ENCODE data around the gene PRR12. TPM values are rescaled to one million over a fixed set of nuclear protein-coding genes. Genes with fewer than 3 reads are reported as not detected.

Gene PRR12
- 7.6 and 10.9 TPM in 2 replicates for total RNA-seq (2014; rRNA removed; shearing (Covaris generic))

DNA sequence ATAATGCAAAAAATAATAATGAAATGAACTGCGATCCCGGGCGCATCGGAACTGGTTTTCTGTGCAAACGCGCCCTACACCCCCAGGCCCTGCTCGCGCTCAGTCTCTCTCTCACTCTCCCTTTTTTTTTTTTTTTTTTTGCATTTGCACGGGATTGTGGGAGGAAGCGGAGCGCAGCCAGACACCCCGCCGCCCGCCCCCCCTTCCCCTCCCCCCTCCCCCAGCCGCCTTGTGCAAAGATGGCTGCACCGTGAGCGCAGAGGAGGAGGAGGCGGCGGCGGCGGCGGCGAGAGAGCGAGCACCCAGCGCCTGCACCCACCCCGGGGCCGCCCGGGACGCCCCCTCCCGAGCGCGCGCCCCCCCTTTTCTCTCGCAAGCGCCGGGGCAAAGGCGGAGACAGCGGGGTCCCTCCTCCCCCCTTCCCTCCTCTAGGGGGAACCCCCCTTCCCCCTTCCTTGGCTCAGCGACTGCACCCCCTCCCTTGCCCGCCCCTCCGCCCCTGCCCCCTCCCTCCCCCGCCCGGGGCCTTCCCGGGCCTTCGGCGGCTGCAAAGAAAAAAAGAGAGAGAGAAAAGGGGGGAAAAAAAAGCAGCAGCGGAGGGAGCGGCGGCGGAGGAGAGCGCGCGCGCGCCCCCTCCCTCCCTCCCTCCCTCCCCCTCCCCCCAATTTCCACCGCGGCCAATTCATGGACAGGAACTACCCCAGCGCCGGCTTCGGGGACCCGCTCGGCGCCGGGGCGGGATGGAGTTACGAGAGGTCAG is at the start of gene PRR12:
Gene PRR12, plus strand, starts transcription at position 212 of the 760 bp plus-strand sequence. Its CDS starts 473 bp downstream, at position 685.

GRCh38 chr19:49580264-49581006 is 10.5 kb upstream of the PRR12 start, which contains the start of gene NOSIP:
NOSIP (minus strand) TSS chr19:49580556; CDS start chr19:49560691, 19,865 bp downstream.

DNA sequence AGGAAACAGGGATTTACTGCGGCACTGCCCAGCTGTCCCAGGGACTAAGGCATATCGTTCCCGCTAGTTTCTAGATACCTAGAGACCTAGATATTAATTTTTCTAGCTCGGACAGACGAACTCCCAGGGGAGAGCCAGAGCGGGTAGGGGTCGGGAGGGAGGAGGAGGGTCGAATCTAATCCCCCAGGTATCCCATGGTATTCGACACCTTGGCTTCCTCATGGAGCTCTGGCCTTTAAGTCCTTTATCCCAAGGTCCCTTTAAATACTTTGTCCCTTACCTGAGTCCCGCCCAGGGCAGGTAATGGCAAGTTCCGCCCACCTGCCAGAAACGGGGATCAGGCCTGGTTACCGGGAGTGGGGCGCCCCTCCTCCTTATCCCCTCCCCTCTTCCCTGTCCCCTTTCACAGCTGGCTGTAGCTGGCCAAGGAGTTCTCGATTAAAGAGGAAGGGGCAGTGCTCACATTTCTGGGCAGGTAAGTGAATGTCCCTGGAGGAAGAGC is 9.9 kb upstream of the PRR12 start, which contains the start of gene PRRG2:
Gene PRRG2, plus strand, starts transcription at position 310 of the 502 bp plus-strand sequence. CDS start 1,904 bp downstream, outside the sequence.

DNA sequence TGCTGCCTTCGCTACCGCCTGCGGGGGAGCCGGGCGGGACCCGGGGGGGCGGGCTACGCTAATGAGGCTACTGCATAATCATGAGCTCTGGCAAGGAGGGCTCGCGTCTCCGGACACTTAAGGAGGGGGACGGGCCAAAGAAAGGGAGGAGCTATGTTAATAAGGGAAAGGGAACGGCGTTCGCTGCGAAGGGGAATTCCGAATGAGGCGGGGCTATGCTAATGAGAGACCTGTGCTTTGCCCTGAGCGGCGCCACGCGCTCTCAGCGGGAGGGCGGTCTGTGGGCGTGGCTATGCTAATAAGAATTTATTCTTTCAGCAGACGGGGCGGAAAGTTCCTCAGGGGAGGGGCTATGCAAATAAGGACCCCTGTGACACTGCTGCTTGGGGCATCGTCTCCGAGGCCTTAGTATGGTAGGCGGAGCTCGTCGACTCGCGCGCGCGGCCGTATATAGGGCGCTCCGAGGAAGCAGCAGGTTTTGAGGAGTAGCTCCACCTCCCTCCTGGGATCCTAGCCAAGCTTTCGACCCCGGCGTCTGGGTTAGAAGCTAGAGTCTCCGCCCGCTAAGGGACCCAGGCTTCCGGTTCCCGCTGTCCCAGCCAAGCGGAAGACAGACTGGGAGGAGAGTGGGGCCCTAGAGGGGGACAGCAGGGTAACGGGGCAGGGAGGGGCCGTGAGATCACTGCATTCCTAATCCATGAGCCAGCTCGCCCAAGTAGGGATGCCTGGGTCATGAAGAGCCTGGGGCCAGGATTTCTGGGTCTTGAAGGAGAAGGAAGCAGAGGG is 49.3 kb downstream of the PRR12 start, which contains the start of gene RRAS:
Gene RRAS, minus strand, starts transcription at position 31 of the 786 bp plus-strand sequence. CDS start 45 bp downstream, outside the sequence.

GRCh38 chr19:49641688-49642491 is 50.9 kb downstream of the PRR12 start, which contains the start of gene SCAF1:
SCAF1 (plus strand) TSS chr19:49642209; CDS start chr19:49645027, 2,818 bp downstream.

DNA sequence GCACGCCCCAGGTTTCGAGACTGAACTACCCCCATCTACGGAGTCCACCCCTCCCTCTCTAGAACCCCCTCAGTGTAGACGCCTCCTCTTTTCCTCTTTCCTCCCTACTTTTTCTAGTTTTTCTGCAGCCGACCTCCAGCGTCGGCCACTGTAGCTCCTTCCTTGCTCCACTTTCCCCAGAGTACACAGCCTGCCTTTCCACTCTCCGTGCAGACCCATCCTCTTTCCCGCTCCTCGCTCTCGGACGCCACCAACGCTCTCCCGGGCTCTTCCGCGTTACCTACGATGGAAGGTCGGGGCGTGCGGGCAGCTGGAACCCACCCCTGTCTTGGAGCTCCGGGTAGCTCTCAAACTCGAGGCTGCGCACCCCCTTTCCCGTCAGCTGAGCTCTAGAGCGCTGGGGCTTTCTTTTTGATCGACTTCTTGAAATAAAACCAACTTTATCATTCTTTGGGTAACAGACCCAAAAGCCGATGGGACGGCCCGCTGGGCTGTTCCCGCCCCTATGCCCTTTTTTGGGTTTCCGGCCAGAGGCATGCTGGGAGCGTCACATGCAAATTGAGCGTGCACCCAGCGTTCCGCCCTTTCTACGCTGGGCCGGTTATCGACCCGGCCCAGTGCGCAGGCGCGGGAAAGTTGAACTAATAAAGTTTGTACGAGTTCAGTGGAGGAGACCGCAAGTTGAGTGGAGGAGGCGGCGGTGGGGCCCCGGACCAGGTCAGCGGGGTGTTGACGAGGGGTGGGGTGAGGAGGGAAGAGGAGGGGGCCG is 74.6 kb downstream of the PRR12 start, which contains the start of the genes BCL2L12 and IRF3:
Gene BCL2L12, plus strand, starts transcription at position 583 of the 769 bp plus-strand sequence. CDS start 760 bp downstream, outside the sequence.
Gene IRF3, minus strand, starts transcription at position 507 of the 769 bp plus-strand sequence. CDS start 1,019 bp downstream, outside the sequence.

Small RNA genes lying within 50 kb of the gene (small RNA-seq; reads per million reads assigned to genes)
- not detected for gene RF00019

Other genes starting within 250 kb of the PRR12 start
- gene TEAD2, start 228.8 kb upstream of the PRR12 start, total RNA-seq (2014; rRNA removed; shearing (Covaris generic)), result 14.5 and 14.9 TPM in 2 replicates
- 0.30 and 0.48 TPM in 2 replicates for gene DKKL1, start 227.3 kb upstream of the PRR12 start, total RNA-seq (2014; rRNA removed; shearing (Covaris generic))
- gene KASH5, start 202.9 kb upstream of the PRR12 start, total RNA-seq (2014; rRNA removed; shearing (Covaris generic)), result 0.79 and 1.0 TPM in 2 replicates
- not detected in 2 replicates for gene PTH2, start 167.7 kb upstream of the PRR12 start, total RNA-seq (2014; rRNA removed; shearing (Covaris generic))
- not detected in 2 replicates for gene GFY, start 165.8 kb upstream of the PRR12 start, total RNA-seq (2014; rRNA removed; shearing (Covaris generic))
- gene SLC17A7, start 149.7 kb upstream of the PRR12 start, total RNA-seq (2014; rRNA removed; shearing (Covaris generic)), result 0.11 TPM in 1 of 2 replicates, not detected in the other
- gene PIH1D1, start 139.4 kb upstream of the PRR12 start, total RNA-seq (2014; rRNA removed; shearing (Covaris generic)), result 266 and 279 TPM in 2 replicates
- 87.2 and 102 TPM in 2 replicates for gene ALDH16A1, start 138.0 kb upstream of the PRR12 start, total RNA-seq (2014; rRNA removed; shearing (Covaris generic))
- 3.3 and 6.1 TPM in 2 replicates for gene FLT3LG, start 117.0 kb upstream of the PRR12 start, total RNA-seq (2014; rRNA removed; shearing (Covaris generic))
- 5,213 and 5,831 TPM in 2 replicates for gene RPL13A, start 103.6 kb upstream of the PRR12 start, total RNA-seq (2014; rRNA removed; shearing (Covaris generic))
- 4,349 and 4,396 TPM in 2 replicates for gene RPS11, start 94.7 kb upstream of the PRR12 start, total RNA-seq (2014; rRNA removed; shearing (Covaris generic))
- gene FCGRT, start 78.5 kb upstream of the PRR12 start, total RNA-seq (2014; rRNA removed; shearing (Covaris generic)), result 0.05 TPM in 1 of 2 replicates, not detected in the other
- gene RCN3, start 63.2 kb upstream of the PRR12 start, total RNA-seq (2014; rRNA removed; shearing (Covaris generic)), result 12.7 and 14.9 TPM in 2 replicates
- gene NOSIP, start 10.6 kb upstream of the PRR12 start, total RNA-seq (2014; rRNA removed; shearing (Covaris generic)), result 123 and 143 TPM in 2 replicates
- gene PRRG2, start 9.9 kb upstream of the PRR12 start, total RNA-seq (2014; rRNA removed; shearing (Covaris generic)), result 0.74 and 2.8 TPM in 2 replicates
- gene RRAS, start 49.0 kb downstream of the PRR12 start, total RNA-seq (2014; rRNA removed; shearing (Covaris generic)), result 21.2 and 28.6 TPM in 2 replicates
- 26.2 and 30.6 TPM in 2 replicates for gene SCAF1, start 51.0 kb downstream of the PRR12 start, total RNA-seq (2014; rRNA removed; shearing (Covaris generic))
- 125 and 130 TPM in 2 replicates for gene IRF3, start 74.7 kb downstream of the PRR12 start, total RNA-seq (2014; rRNA removed; shearing (Covaris generic))
- 19.4 and 31.5 TPM in 2 replicates for gene BCL2L12, start 74.8 kb downstream of the PRR12 start, total RNA-seq (2014; rRNA removed; shearing (Covaris generic))
- 414 and 437 TPM in 2 replicates for gene PRMT1, start 86.1 kb downstream of the PRR12 start, total RNA-seq (2014; rRNA removed; shearing (Covaris generic))
- gene ADM5, start 98.4 kb downstream of the PRR12 start, total RNA-seq (2014; rRNA removed; shearing (Covaris generic)), result 10.4 and 11.6 TPM in 2 replicates
- gene CPT1C, start 99.9 kb downstream of the PRR12 start, total RNA-seq (2014; rRNA removed; shearing (Covaris generic)), result 3.8 and 9.1 TPM in 2 replicates
- not detected in 2 replicates for gene TSKS, start 172.1 kb downstream of the PRR12 start, total RNA-seq (2014; rRNA removed; shearing (Covaris generic))
- 58.6 and 69.9 TPM in 2 replicates for gene AP2A1, start 175.8 kb downstream of the PRR12 start, total RNA-seq (2014; rRNA removed; shearing (Covaris generic))
- gene FUZ, start 222.1 kb downstream of the PRR12 start, total RNA-seq (2014; rRNA removed; shearing (Covaris generic)), result 96.3 and 103 TPM in 2 replicates
- gene MED25, start 227.1 kb downstream of the PRR12 start, total RNA-seq (2014; rRNA removed; shearing (Covaris generic)), result 24.0 and 24.3 TPM in 2 replicates

Data from A375 (cell line).